GM12878 (cell line): ENCODE data around the gene EMC1. TPM values are rescaled to one million over a fixed set of nuclear protein-coding genes. Genes with fewer than 3 reads are reported as not detected.

Experiments
- BCLAF1 ChIP-seq: fragments of 450-650 bp; IDR thresholded peaks from 2 replicates; pipeline ENCODE4 v1.6.1; 2017; ENCODE audit warnings: antibody characterized with exemption, mild to moderate bottlenecking, moderate library complexity
- CBX3 ChIP-seq: fragments of 200-600 bp; sonication (generic); IDR thresholded peaks from 2 replicates; pipeline ENCODE4 v1.6.1; 2016; ENCODE audit warnings: low read depth, borderline replicate concordance
- EED ChIP-seq: sonication (generic); IDR thresholded peaks from 2 replicates; pipeline ENCODE4 v1.6.1; 2016; ENCODE audit warnings: antibody characterized with exemption, low read depth
- ELK1 ChIP-seq: IDR thresholded peaks from 2 replicates; pipeline ENCODE4 v1.6.1; 2012; ENCODE audit warnings: low read depth, low read length, improper control_type of control experiment
- EZH2 ChIP-seq: IDR thresholded peaks from 2 replicates; pipeline ENCODE4 v1.6.1; 2012; ENCODE audit warnings: low read depth, mild to moderate bottlenecking, control low read depth, inconsistent platforms, low read length, borderline replicate concordance; ENCODE audit not compliant: control insufficient read depth
- KLF5 ChIP-seq: fragments of 450-650 bp; IDR thresholded peaks from 2 replicates; pipeline ENCODE4 v1.6.1; 2014; ENCODE audit warnings: mild to moderate bottlenecking; ENCODE audit not compliant: partially characterized antibody
- MAX ChIP-seq: IDR thresholded peaks from 2 replicates; pipeline ENCODE4 v1.6.1; 2012; ENCODE audit warnings: low read depth, low read length, improper control_type of control experiment
- MEF2A ChIP-seq: IDR thresholded peaks from 2 replicates; pipeline ENCODE4 v1.6.1; 2011; ENCODE audit warnings: low read depth, mild to moderate bottlenecking, low read length, moderate library complexity; ENCODE audit not compliant: insufficient read depth
- MTA2 ChIP-seq: fragments of 450-650 bp; IDR thresholded peaks from 2 replicates; pipeline ENCODE4 v1.6.1; 2016; ENCODE audit warnings: low read depth, mild to moderate bottlenecking, moderate library complexity
- MXI1 ChIP-seq: fragments of 150-350 bp; IDR thresholded peaks from 2 replicates; pipeline ENCODE4 v1.6.1; 2011; ENCODE audit warnings: low read depth, mild to moderate bottlenecking, inconsistent platforms, low read length, improper control_type of control experiment
- NBN ChIP-seq: fragments of 450-650 bp; IDR thresholded peaks from 2 replicates; pipeline ENCODE4 v1.6.1; 2016
- POLR2AphosphoS5 ChIP-seq: IDR thresholded peaks from 2 replicates; pipeline ENCODE4 v1.6.1; 2011; ENCODE audit warnings: mild to moderate bottlenecking, low read length, inconsistent platforms
- PRDM15 ChIP-seq: fragments of 450-650 bp; formaldehyde crosslinking; IDR thresholded peaks from 2 replicates; pipeline ENCODE4 v1.4.0; 2020; ENCODE audit warnings: mild to moderate bottlenecking, moderate library complexity
- RAD21 ChIP-seq: IDR thresholded peaks from 2 replicates; pipeline ENCODE4 v1.6.1; 2011; ENCODE audit warnings: mild to moderate bottlenecking, low read depth, low read length, moderate library complexity; ENCODE audit not compliant: insufficient read depth
- RB1 ChIP-seq: fragments of 450-650 bp; formaldehyde crosslinking; IDR thresholded peaks from 2 replicates; pipeline ENCODE4 v1.6.1; 2017; ENCODE audit warnings: mild to moderate bottlenecking, borderline replicate concordance
- RFX5 ChIP-seq: IDR thresholded peaks from 2 replicates; pipeline ENCODE4 v1.6.1; 2011; ENCODE audit warnings: low read depth, low read length, improper control_type of control experiment
- RUNX3 ChIP-seq: IDR thresholded peaks from 2 replicates; pipeline ENCODE4 v1.6.1; 2012; ENCODE audit warnings: low read length, inconsistent platforms
- SMAD1 ChIP-seq: fragments of 450-650 bp; IDR thresholded peaks from 2 replicates; pipeline ENCODE4 v1.6.1; 2018; ENCODE audit warnings: mild to moderate bottlenecking, low read depth; ENCODE audit not compliant: partially characterized antibody
- TARDBP ChIP-seq: IDR thresholded peaks from 2 replicates; pipeline ENCODE4 v1.6.1; 2016; ENCODE audit warnings: borderline replicate concordance
- TCF3 ChIP-seq: IDR thresholded peaks from 2 replicates; pipeline ENCODE4 v1.6.1; 2012; ENCODE audit warnings: low read depth, mild to moderate bottlenecking, low read length, borderline replicate concordance; ENCODE audit not compliant: insufficient read depth
- YBX1 ChIP-seq: fragments of 450-650 bp; IDR thresholded peaks from 2 replicates; pipeline ENCODE4 v1.6.1; 2016; ENCODE audit warnings: antibody characterized with exemption
- ZNF217 ChIP-seq: fragments of 450-650 bp; IDR thresholded peaks from 2 replicates; pipeline ENCODE4 v1.6.1; 2017; ENCODE audit warnings: antibody characterized with exemption, mild to moderate bottlenecking
- ZNF274 ChIP-seq: IDR thresholded peaks from one replicate; pipeline ENCODE4 v1.8.0; 2011; ENCODE audit not compliant: insufficient read length, insufficient read depth
- polyA plus RNA-seq, 11 experiments: library from polyadenylated mRNA; depleted of rRNA in 4 of 11; unstranded in 6 of 11; stranded (reverse) in 5 of 11; fragments of >200 nt; fragmentation: Nextera tagmentation in 4 of 11; fragmentation: Illumina TruSeq in 1 of 11; extraction: Ambion mirVana in 4 of 11; extraction: Trizol in 1 of 11; gene quantifications; 1 replicate in 1 of 11; 2 replicates in 10 of 11; pipeline versions ENCODE4 v1.2.1 to v1.2.3, GENCODE V29; 2011 to 2016; ENCODE audit warnings: inconsistent platforms in 2 of 11, missing spikeins in 2 of 11, low read depth in 1 of 11
- total RNA-seq, 4 experiments: library from RNA; depleted of rRNA in 3 of 4; stranded (reverse); fragments of >200 nt in 3 of 4; fragmentation: Illumina TruSeq in 1 of 4; extraction: Trizol in 1 of 4; gene quantifications; 2 replicates each; pipeline versions ENCODE4 v1.2.1 to v1.2.3, GENCODE V29; 2013 to 2021

EMC1 gene
- total and polyA plus RNA-seq, 10 of the 15 experiments (the other 5 are each of a cell fraction or from before 2014, with no cell fraction given), result 12.2 to 43.6 (median 20.6) TPM

- TF ChIP-seq ELK1 (peak; percentile 44; the same call in 1 of the 2 replicates), SMAD1 (no peak), POLR2AphosphoS5 (peak; percentile 97), EZH2 (no peak), NBN (peak; percentile 77), TCF3 (0 out of 2 replicates have a peak, but pooled peaks have one; percentile 42), RFX5 (peak; percentile 40; the same call in 1 of the 2 replicates), YBX1 (no peak), MAX (peak; percentile 99), RAD21 (no peak), MTA2 (no peak), KLF5 (peak; percentile 89), BCLAF1 (no peak), MEF2A (no peak), TARDBP (no peak), CBX3 (no peak), EED (peak; percentile 44), RB1 (peak; percentile 96; the same call in 1 of the 2 replicates), ZNF274 (no peak), MXI1 (peak; percentile 100), RUNX3 (peak; percentile 70), ZNF217 (no peak), PRDM15 (CRISPR knock-in tag) (no peak)
Observed at GRCh38 chr1:19251305-19252196, at the start of gene EMC1, which contains the start of gene MRTO4 (continued).
